ENCODE measurements around the gene TECRL.

TECRL gene, protein sequence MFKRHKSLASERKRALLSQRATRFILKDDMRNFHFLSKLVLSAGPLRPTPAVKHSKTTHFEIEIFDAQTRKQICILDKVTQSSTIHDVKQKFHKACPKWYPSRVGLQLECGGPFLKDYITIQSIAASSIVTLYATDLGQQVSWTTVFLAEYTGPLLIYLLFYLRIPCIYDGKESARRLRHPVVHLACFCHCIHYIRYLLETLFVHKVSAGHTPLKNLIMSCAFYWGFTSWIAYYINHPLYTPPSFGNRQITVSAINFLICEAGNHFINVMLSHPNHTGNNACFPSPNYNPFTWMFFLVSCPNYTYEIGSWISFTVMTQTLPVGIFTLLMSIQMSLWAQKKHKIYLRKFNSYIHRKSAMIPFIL

GRCh38 chr4:64409300-64409699 lies at the start of gene TECRL:
Gene TECRL (minus strand): TSS chr4:64409450. CDS start chr4:64409351, 99 bp downstream.
- no peak for DNase-seq (ENCODE audit: low read depth)

DNA sequence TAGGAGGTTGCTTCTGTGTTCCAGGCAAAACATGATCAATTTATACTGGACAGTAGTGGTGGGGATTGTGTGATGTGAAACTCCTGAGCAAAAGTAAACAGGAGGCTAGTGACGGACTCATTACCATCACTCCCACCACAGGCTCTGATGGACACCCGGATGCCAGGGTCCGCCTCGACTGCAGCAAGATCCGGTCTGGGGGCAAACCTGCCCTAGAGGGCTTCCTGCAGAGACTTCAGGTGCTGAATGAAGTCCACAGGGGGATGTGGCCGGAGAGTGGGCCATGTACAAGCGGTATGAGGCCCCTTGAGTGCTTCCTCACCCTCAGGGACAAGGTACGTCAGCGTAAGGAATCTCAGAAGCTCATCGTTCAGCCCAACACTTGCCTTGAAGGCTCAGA lies 23.4 kb upstream of the TECRL start:
- no peak for DNase-seq (ENCODE audit: low read depth)

DNA sequence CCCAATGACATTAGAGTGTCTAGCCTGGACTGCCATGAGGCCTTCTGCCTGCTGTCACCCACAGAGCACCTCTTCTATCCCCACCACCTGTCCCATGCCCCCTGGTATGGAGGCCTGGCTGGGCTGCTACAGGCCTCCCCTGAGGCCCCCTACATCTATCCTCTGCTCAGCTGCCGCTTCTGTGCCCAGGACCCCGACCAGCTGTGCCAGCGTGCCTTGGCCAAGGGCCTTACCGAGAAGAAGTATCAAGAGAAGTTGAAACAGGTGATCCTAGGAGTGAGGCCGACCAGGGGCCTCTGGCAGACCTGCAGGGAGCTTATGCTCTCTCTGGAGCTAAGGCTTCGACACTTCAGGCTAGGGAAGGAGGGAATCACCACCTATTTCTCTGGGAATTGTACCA lies 21.7 kb upstream of the TECRL start:
- DNase-seq (ENCODE audit: low read depth), result no peak

- peak; percentile 1 for DNase-seq (ENCODE audit: low read depth)
Measured at GRCh38 chr4:64417974-64418373, 8.7 kb upstream of the TECRL start.

DNA sequence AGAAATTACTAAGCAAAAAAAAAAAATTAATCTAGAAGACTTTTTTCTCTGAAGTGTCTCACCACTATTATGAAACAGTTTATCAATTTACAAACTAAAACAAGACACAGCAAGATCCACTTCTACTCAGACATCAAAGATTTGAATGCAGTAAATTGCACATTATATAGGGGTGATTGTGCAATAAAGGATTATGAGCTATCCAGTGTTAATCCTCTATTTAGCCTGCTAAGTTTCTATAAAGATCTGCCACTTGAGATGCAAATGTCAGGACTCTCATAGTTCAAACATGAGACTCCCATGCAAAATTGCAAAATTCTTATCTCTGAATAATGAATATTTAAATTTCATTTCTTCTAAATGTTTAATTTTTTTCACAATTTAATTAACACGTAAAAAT lies 2.2 kb downstream of the TECRL start:
- DNase-seq (ENCODE audit: low read depth), result no peak

DNA sequence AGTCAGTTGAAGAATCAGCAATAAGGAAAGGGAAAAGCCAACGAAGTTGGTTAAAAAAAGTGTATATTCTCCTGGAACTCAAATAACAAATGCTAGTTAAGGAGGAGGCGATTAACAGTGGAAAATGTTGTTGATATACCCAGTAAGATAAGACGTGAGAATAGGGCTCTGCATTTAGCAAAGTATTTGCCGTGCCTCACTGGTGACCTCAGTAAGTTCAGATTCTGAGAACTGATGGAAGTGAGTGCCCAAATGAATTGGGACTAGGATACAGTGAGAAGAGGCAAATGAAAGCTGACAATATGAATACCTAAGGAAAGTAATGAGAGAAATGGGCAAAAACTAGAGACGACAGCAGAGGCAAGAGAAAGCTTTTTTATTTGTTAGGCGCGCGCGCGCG lies 3.5 kb downstream of the TECRL start:
- no peak for DNase-seq (ENCODE audit: low read depth)

- no peak for DNase-seq (ENCODE audit: low read depth)
Measured at GRCh38 chr4:64402684-64403083, 6.6 kb downstream of the TECRL start.

GRCh38 chr4:64399313-64400109 lies 9.7 kb downstream of the TECRL start:
- no peak for DNase-seq (ENCODE audit: low read depth)

- DNase-seq (ENCODE audit: low read depth), result no peak
Measured at GRCh38 chr4:64394469-64394868, 14.8 kb downstream of the TECRL start.

- DNase-seq (ENCODE audit: low read depth), result no peak
Measured at GRCh38 chr4:64388252-64388651, 21.0 kb downstream of the TECRL start.

DNA sequence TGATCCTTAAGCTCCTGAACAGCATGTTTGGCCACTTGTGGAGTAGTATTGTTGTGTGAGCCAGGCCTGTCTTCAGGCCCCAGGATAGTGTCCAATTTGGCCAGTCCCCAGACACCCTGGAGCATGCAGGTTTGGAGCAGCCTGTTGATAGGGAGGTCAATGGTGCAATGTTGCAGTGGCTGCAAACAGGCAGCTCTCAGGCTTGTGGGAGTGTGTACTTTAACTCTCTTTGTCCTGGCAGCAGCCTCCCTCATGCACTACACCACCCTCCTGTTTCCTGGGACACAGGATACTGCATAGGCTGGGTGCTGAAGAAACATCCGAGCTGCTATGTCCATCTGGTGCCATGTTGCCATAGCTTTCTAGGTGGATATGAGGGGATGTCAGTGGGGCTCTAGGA lies 24.0 kb downstream of the TECRL start:
- no peak for DNase-seq (ENCODE audit: low read depth)

GRCh38 chr4:64384237-64385203 lies 24.7 kb downstream of the TECRL start:
- DNase-seq (ENCODE audit: low read depth), result no peak

DNA sequence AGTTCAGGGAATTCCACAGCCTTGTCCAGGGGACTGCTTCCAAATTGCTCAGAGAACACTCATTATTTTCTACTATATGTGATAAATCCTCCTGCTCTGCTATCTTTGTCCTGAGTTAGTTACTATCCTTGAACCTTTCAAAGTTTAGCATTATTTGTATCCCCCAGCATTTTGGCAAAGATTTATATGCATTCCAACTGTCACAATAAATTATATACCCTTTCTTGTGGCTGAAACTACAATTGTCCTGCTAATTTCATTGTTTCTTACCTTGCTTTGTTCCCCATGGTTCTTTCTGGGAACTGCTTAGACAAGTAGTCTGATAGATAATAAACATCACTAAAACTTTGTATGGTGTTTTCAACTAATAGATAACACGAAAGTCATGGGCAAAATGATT lies 40.5 kb downstream of the TECRL start:
- no peak for DNase-seq (ENCODE audit: low read depth)

GRCh38 chr4:64361399-64361740 lies 47.9 kb downstream of the TECRL start:
- DNase-seq (ENCODE audit: low read depth), result no peak

GRCh38 chr4:64360664-64361398 lies 48.4 kb downstream of the TECRL start:
- no peak for DNase-seq (ENCODE audit: low read depth)

- DNase-seq (ENCODE audit: low read depth), result no peak
Measured at GRCh38 chr4:64359489-64359888, 49.8 kb downstream of the TECRL start.

- no peak for DNase-seq (ENCODE audit: low read depth)
Measured at GRCh38 chr4:64353904-64354303, 55.3 kb downstream of the TECRL start.

GRCh38 chr4:64341711-64342110 lies 67.5 kb downstream of the TECRL start:
- no peak for DNase-seq (ENCODE audit: low read depth)

DNA sequence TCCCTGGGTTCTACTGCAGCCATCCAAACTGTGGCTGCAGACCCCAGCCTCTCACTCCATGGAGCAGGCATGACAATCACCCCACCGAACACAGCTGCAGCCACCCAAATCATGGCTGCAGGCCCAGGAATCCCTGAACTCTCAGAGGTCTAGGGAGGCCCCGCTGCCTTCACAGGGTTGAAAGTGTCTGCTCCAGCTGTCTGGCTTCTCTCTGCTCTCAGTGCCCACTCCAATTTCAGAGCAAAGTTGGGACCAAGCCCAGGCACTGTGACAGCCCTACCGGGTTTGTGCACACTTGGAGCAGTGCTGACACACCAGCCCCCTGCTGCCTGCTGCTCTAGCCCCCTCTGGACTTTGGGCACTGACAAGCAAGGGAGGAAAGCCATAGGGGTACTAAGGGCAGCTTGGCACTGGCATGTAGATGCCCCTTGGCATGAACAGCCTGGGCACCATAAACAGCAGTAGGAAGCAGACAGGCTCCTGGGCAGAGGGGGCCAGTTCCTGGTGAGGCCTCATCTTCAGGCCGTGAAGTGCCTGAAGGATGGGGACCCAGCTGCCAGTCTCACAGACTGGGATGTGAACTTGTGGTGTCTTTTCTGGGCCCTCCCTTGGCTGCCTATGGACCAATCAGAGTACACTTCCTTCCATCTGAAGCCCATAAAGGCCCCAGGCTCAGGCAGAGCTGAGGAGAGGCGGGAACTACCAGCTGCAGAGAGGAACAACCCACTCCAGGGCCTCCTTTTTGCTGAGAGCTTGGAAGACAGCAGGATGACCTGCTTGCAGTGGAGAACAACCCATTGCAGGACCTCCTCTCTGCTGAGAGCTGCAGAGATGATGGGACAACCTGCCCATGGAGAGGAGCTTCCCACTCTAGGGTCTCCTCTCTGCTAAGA lies 68.8 kb downstream of the TECRL start:
- no peak for DNase-seq (ENCODE audit: low read depth)

DNA sequence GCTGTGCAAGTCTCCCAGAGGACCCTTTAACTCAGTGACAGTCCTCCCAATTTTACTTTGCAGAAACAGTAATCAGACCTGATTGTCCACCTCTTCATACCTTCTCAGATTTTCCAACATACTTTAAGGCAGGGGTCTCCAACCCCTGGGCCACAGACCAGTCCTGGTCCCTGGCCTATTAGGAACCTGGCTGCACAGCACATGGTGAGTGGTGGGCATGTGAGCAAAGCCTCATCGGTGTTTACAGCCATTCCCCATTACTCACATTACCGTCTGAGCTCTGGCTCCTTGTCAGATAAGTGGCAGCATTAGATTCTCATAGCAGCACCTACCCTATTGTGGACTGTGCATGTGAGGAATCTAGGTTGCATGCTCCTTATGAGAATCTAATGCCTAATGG lies 74.3 kb downstream of the TECRL start:
- DNase-seq (ENCODE audit: low read depth), result no peak

DNA sequence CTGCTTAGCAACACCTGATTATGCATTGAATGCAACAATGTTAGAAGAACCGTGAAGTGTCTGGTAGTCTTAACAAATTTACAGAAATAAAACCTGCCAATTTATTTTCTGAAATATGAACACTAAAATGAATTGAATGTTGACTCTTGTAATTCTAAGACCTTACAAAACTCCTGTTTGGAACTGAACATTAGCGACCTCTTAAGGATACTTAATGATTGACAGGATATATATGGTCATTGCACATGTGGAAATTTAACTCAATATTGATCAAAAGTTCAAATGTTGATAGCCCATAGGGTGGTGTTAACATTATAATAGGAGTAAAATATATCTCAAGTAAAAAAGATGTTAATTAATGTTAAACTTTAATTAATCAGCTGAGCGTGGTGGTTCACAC lies 79.1 kb downstream of the TECRL start:
- DNase-seq (ENCODE audit: low read depth), result no peak

Data from iris pigment epithelial cell (primary cell).